ENCODE results near the gene PSMD6. TPM values are rescaled to one million over a fixed set of nuclear protein-coding genes. Genes with fewer than 3 reads are reported as not detected.

Gene PSMD6
- polyA plus RNA-seq, 1 donor from 2014 or later, result 150 TPM

- H3K9me3 ChIP-seq (ENCODE audit: low read length), result no peaks in the 10 kb centered on the region
- H3K27me3 ChIP-seq (ENCODE audit: insufficient read depth, low read depth, low read length), result no peaks in the 10 kb centered on the region
- no peak overlapping the region for H3K4me2 ChIP-seq (ENCODE audit: low read length)
- H2AFZ ChIP-seq (ENCODE audit: low read depth, low read length), result no peak overlapping the region
- no peaks in the 10 kb centered on the region for H4K20me1 ChIP-seq (ENCODE audit: insufficient read depth)
- no peaks in the 10 kb centered on the region for H3F3A ChIP-seq (ENCODE audit: insufficient read depth, low read length, poor library complexity, severe bottlenecking)
- no peaks in the 10 kb centered on the region for H3K36me3 ChIP-seq (ENCODE audit: insufficient read depth, low read length)
- H3K4me3 ChIP-seq (ENCODE audit: low read length), result no peak overlapping the region
- H3K9me2 ChIP-seq (ENCODE audit: insufficient read depth, low read length), result no peaks in the 10 kb centered on the region
- no peaks in the 10 kb centered on the region for H3K79me2 ChIP-seq (replicated peaks; ENCODE audit: insufficient read depth, low read length)
- no peak overlapping the region for H3K9ac ChIP-seq (ENCODE audit: low read length)
- H3K27ac ChIP-seq (ENCODE audit: low read length), result no peak overlapping the region
- no peak for TF ChIP-seq REST (IDR thresholded peaks at IDR 0.05; ENCODE audit: borderline replicate concordance)
- TF ChIP-seq EZH2 (IDR thresholded peaks at IDR 0.05; ENCODE audit: borderline replicate concordance, insufficient read depth, low read length, poor library complexity, severe bottlenecking), result no peak
- no peak for TF ChIP-seq CTCF (IDR thresholded peaks at IDR 0.05; ENCODE audit: poor library complexity, severe bottlenecking)
- TF ChIP-seq POLR2AphosphoS5 (IDR thresholded peaks at IDR 0.05), result no peak
- no peak for TF ChIP-seq MXI1 (conservative IDR thresholded peaks at IDR 0.05; ENCODE audit: poor library complexity, severe bottlenecking)
- TF ChIP-seq TAF1 (IDR thresholded peaks at IDR 0.05; ENCODE audit: low read depth), result no peak
- no peak for TF ChIP-seq SMC3 (conservative IDR thresholded peaks at IDR 0.05; ENCODE audit: poor library complexity)
- TF ChIP-seq EP300 (conservative IDR thresholded peaks at IDR 0.05; ENCODE audit: poor library complexity, severe bottlenecking), result no peak
- TF ChIP-seq RAD21 (conservative IDR thresholded peaks at IDR 0.05), result no peak
Observed at GRCh38 chr3:63992516-63993209, 30.6 kb downstream of the PSMD6 start.

- no peaks in the 10 kb centered on the region for H3K36me3 ChIP-seq (ENCODE audit: insufficient read depth, low read length)
Observed at GRCh38 chr3:63991666-63992065, 31.6 kb downstream of the PSMD6 start.

More at GRCh38 chr3:63991666-63992065, 31.6 kb downstream of the PSMD6 start:
- Histone ChIP-seq H3K27ac (ENCODE audit: low read length) (no peak overlapping the region), H4K20me1 (ENCODE audit: insufficient read depth) (no peaks in the 10 kb centered on the region), H3K4me2 (ENCODE audit: low read length) (no peak overlapping the region), H2AFZ (ENCODE audit: low read depth, low read length) (no peak overlapping the region), H3K9ac (ENCODE audit: low read length) (no peak overlapping the region), H3F3A (ENCODE audit: insufficient read depth, low read length, poor library complexity, severe bottlenecking) (no peaks in the 10 kb centered on the region), H3K27me3 (ENCODE audit: insufficient read depth, low read depth, low read length) (no peaks in the 10 kb centered on the region), H3K9me3 (ENCODE audit: low read length) (no peaks in the 10 kb centered on the region), H3K9me2 (ENCODE audit: insufficient read depth, low read length) (no peaks in the 10 kb centered on the region), H3K79me2 (replicated peaks; ENCODE audit: insufficient read depth, low read length) (no peaks in the 10 kb centered on the region), H3K4me3 (ENCODE audit: low read length) (no peak overlapping the region)
- TF ChIP-seq SMC3 (conservative IDR thresholded peaks at IDR 0.05; ENCODE audit: poor library complexity) (no peak), TAF1 (IDR thresholded peaks at IDR 0.05; ENCODE audit: low read depth) (no peak), CTCF (IDR thresholded peaks at IDR 0.05; ENCODE audit: poor library complexity, severe bottlenecking) (no peak), EZH2 (IDR thresholded peaks at IDR 0.05; ENCODE audit: borderline replicate concordance, insufficient read depth, low read length, poor library complexity, severe bottlenecking) (no peak), MXI1 (conservative IDR thresholded peaks at IDR 0.05; ENCODE audit: poor library complexity, severe bottlenecking) (no peak), EP300 (conservative IDR thresholded peaks at IDR 0.05; ENCODE audit: poor library complexity, severe bottlenecking) (no peak), REST (IDR thresholded peaks at IDR 0.05; ENCODE audit: borderline replicate concordance) (no peak), POLR2AphosphoS5 (IDR thresholded peaks at IDR 0.05) (no peak), RAD21 (conservative IDR thresholded peaks at IDR 0.05) (no peak)

Measured in neural cell (in vitro differentiated cells).